Posterior vena cava (tissue), 2 donors: ENCODE results near the gene TGFBI. TPM values are rescaled to one million over a fixed set of nuclear protein-coding genes. Genes with fewer than 3 reads are reported as not detected.

Source experiments
- DNase-seq: peaks from one replicate; pipeline ENCODE4 v3.0.0-alpha.2; 2020; ENCODE audit warnings: low spot score
- intact Hi-C, 2 donors: fragments of 100-400 bp; cut with DNase I; formaldehyde crosslinking; loops; one replicate each; pipeline versions ENCODE4 v1.14.1 to v1.14.2; 2022 to 2023
- total RNA-seq, 2 donors: library from RNA; stranded (reverse); fragmentation: NEBNext Ultra II Directional; extraction: Animal tissue kit (Norgen Biotek cat#: 25700); gene quantifications; one replicate each; pipeline ENCODE4 v1.2.1, GENCODE V29; 2021
- donor health status: DM: yes; HTN: yes; CAD: no.
- donor health status: DM: yes; HTN: yes; CAD: no.

TGFBI gene
- total RNA-seq, 2 donors from 2014 or later: 173 to 286 TPM

- intact Hi-C loops: no loop called here
- DNase-seq: no peak
Measured at GRCh38 chr5:136056336-136056735, 27.5 kb downstream of the TGFBI start.

- intact Hi-C loops: no loop called here
- no peak for DNase-seq
Measured at GRCh38 chr5:136056771-136057335, 28.1 kb downstream of the TGFBI start.

- no peak for DNase-seq
- intact Hi-C loops: no loop called here
Measured at GRCh38 chr5:136057401-136058038, 28.7 kb downstream of the TGFBI start.

DNA sequence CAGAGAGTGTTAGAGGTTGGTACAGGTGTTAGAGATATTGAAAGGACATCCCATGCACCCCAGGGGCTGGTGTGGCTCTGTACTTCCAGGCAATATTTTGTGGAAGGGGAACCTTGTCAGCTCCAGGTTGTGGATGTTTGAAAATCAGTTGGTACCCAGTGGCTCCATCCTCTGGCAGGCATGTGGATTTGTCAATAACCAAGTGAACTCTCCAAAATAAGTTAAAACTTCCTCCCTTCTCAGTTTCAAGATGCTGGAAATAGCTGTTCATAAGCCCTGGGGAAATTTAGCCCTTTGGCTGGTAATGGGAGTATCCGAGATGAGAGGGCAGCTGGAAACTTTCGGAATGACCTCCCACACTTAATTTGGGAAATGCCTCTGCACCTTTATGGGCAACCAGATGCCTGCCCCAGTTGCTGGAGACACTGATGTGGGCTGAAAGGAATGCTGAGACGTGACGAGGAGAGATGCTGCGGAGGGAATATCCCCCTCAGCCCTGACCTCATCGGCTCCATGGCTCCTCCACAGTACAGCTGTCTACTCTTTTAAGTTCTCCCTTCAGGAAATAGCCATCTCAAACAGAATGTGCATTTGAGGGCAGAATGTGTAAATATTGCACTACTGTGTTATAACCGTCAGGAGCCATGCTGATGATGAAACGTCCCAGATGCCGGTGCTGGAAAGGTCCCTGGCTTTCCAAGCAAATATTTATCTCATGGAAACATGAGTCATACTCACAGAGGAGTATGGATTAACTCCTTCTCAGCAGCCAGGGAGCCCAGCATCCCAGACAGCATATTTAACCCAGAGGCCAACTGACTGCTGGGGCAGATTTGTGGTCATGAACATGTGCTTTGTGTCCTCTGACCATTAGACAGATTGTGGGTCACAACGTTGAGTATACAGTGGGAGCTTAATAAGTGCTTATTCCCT lies 29.5 kb downstream of the TGFBI start:
- intact Hi-C loops: no loop called here
- DNase-seq: peak; percentile 88

GRCh38 chr5:136058972-136059354 lies 30.2 kb downstream of the TGFBI start:
- DNase-seq: no peak
- intact Hi-C loops: no loop called here

- intact Hi-C loops: loop anchor here in 1 of 2 donors (10.0 kb wide), 2 partner anchors 86 to 116 kb away; no protein-coding TSS in a partner anchor
- DNase-seq: no peak
Measured at GRCh38 chr5:136060963-136061362, 32.2 kb downstream of the TGFBI start.

GRCh38 chr5:136061630-136062365 lies 33.0 kb downstream of the TGFBI start:
- intact Hi-C loops: loop anchor here in 1 of 2 donors (10.0 kb wide), 2 partner anchors 87 to 117 kb away; no protein-coding TSS in a partner anchor
- DNase-seq: no peak

DNA sequence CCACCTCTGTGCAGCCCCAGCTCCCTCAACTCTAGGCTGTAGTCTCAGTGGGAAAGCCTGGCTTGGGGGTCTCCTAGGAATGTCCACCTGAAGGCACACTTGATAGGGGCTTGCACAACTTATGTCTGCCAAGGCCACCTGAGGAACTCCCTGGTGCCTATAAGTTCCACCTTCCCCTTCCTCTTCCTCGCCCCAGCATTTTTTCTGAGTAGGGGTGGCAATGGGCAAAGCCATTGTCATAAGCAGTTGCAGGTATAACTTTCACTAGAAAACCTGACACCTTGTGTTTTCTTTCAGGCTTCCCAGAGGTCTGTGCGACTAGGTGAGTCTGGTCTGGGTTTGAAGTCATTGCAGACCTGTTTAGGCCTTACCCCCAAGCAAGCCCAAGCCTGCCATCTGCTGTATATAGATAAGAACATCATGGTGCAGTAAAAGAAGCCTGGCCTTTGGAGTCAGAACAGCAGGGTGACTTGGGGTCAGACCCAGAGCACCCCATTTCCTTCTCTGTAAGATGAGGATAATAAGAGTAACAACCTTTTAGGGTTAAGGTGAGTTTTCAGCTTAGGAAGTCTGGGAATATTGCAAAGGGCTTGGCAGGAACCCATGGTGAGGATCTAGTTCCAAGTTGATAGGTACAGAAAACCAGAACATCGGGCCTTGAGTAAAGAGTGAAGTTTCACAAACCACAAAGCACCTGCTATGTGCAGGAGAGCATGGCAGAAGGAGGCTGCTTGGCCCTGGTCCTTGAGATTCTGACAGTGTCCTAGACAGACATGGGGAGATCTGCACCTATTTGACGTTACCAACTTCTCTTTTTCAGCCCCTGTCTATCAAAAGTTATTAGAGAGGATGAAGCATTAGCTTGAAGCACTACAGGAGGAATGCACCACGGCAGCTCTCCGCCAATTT lies 33.8 kb downstream of the TGFBI start:
- DNase-seq: no peak
- intact Hi-C loops: loop anchor here in 1 of 2 donors (10.0 kb wide), 2 partner anchors 88 to 118 kb away; no protein-coding TSS in a partner anchor

GRCh38 chr5:136063778-136064465 lies 35.1 kb downstream of the TGFBI start:
- intact Hi-C loops: loop anchor here in 1 of 2 donors (10.0 kb wide), 2 partner anchors 89 to 119 kb away; no protein-coding TSS in a partner anchor
- no peak for DNase-seq

DNA sequence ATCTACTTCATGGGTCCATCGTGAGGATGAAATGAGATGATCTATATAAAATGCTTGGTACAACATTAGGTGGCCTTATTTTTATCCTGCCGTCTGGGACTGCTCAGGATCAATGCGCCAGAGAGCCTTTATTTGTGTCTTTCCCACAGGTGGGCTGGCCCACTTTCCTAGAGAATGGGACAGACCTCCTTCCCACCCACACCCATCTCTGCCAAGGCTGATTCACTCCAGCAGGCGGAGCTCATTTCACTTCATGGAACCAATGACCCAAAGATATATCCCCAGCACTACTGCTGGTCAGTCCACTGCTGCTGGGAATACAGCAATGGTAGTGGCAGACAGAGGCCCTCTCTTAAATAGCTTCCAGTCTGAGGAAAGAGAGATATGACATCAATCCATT lies 35.7 kb downstream of the TGFBI start:
- intact Hi-C loops: loop anchor here in 1 of 2 donors (10.0 kb wide), 2 partner anchors 90 to 120 kb away; no protein-coding TSS in a partner anchor
- no peak for DNase-seq

GRCh38 chr5:136065588-136065987 lies 36.8 kb downstream of the TGFBI start:
- intact Hi-C loops: loop anchor here in 1 of 2 donors (10.0 kb wide), 2 partner anchors 91 to 121 kb away; no protein-coding TSS in a partner anchor
- DNase-seq: no peak

GRCh38 chr5:136066661-136067271 lies 38.0 kb downstream of the TGFBI start:
- intact Hi-C loops: loop anchor here in 1 of 2 donors (10.0 kb wide), 2 partner anchors 92 to 122 kb away; no protein-coding TSS in a partner anchor
- no peak for DNase-seq

GRCh38 chr5:136067422-136067821 lies 38.6 kb downstream of the TGFBI start:
- intact Hi-C loops: loop anchor here in 1 of 2 donors (10.0 kb wide), 2 partner anchors 93 to 123 kb away; no protein-coding TSS in a partner anchor
- DNase-seq: no peak

GRCh38 chr5:136070486-136071285 lies 41.9 kb downstream of the TGFBI start:
- DNase-seq: no peak
- intact Hi-C loops: no loop called here

DNA sequence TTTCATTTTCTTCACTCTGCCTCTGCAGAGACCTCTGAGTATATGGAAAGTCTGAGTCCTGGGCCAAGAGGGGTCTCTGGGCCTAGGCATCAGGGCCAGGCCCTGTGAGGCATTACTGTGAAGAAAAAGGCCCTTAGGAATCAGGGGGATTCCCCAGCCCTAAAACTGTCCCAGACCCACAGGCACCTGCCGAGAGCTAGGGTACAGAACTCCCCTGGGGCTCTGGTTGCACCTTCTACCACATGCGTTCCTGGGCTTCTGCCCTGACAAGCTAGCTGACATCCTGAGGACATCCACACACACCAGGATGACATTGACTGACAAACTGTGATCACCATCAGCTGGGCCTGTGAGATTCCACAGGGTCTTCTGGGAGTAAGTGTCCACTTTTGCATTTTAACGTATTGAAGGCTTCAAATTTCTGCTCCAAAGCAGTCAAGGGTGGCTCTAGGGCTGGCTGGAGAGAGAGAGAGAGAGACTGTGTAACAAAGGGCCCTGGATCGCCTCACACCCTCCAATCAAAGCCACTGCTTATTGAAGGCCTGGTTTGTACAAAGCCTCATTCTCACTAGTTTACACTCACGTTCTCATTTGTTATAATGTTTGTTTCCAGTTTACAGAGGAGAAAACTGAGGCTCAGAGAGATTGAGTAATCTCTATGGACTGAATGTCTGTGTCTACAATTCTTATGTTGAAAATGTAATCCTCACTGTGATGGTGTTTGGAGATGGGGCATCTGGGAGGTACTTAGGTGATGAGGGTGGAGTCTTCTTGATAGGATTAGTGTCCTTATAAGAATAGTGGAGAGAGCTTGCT lies 45.1 kb downstream of the TGFBI start:
- DNase-seq: no peak
- intact Hi-C loops: no loop called here
